Measurements from ENCODE around the gene TADA2B. TPM values are rescaled to one million over a fixed set of nuclear protein-coding genes. Genes with fewer than 3 reads are reported as not detected.
A peak's percentile ranks its signal among the peaks of the same experiment; 100 is the strongest.

Gene TADA2B
- total RNA-seq, 2 donors from 2014 or later: 21.5 to 24.2 TPM

DNA sequence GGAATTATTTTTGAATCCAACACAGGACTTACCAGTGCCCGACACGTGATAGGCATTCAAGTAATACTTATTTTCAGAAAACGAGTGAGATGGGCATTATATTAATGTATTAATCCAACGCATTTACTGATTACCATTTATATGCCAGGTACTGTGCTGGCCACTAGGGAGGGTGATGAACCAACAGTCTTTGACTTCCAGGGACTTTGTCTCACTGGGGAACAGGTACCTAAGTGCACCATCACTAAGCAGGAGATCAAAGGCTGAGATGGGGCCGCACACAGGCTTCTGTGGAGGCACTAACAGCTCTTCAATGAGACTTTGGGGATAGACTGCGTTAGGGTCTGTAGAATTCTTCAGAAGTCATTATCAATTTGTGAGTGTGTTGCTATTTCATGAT, 5.7 kb upstream of the TADA2B start:
- Histone ChIP-seq H3K27ac (no peak overlapping the region), H3K4me3 (no peak overlapping the region), H3K9me3 (no peaks in the 10 kb centered on the region), H3K36me3 (peaks cover under 1% of the 10 kb centered on the region), H3K27me3 (replicated peaks; ENCODE audit: insufficient read depth) (no peaks in the 10 kb centered on the region), H3K4me1 (ENCODE audit: control insufficient read depth in 1 of 2, low read depth in 2 of 2) (peaks cover 3 to 15% of the 10 kb centered on the region in 2 donors)
- TF ChIP-seq, protein P1, sequence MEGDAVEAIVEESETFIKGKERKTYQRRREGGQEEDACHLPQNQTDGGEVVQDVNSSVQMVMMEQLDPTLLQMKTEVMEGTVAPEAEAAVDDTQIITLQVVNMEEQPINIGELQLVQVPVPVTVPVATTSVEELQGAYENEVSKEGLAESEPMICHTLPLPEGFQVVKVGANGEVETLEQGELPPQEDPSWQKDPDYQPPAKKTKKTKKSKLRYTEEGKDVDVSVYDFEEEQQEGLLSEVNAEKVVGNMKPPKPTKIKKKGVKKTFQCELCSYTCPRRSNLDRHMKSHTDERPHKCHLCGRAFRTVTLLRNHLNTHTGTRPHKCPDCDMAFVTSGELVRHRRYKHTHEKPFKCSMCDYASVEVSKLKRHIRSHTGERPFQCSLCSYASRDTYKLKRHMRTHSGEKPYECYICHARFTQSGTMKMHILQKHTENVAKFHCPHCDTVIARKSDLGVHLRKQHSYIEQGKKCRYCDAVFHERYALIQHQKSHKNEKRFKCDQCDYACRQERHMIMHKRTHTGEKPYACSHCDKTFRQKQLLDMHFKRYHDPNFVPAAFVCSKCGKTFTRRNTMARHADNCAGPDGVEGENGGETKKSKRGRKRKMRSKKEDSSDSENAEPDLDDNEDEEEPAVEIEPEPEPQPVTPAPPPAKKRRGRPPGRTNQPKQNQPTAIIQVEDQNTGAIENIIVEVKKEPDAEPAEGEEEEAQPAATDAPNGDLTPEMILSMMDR (IDR thresholded peaks at IDR 0.05): no peak
- DNase-seq (ENCODE audit: low spot score) (no peak), ATAC-seq (ENCODE audit: insufficient number of reproducible peaks, low FRiP score, low read depth) (no peak)

DNA sequence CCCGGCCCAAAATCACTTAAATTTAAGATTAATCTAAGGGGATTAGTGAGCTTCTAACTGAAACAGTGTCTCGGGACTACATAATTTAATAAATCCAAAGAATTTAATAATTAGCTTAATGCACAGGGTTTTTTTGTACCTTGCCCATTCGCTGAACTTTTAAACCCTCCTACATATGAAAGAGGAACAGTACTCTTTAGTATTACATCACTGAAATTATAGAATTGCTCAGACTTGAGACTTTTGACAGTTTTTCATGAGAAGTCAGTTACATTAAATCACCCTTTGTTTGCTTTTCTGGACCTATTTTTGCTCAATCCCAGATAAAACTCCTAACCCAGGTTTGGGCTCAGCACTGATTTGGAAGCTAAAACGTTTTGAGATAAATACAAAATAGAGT, 2.4 kb upstream of the TADA2B start:
- Histone ChIP-seq H3K4me1 (ENCODE audit: control insufficient read depth in 1 of 2, low read depth in 2 of 2) (peaks cover 15 to 20% of the 10 kb centered on the region in 2 donors), H3K27ac (no peak overlapping the region), H3K27me3 (replicated peaks; ENCODE audit: insufficient read depth) (no peaks in the 10 kb centered on the region), H3K9me3 (no peaks in the 10 kb centered on the region), H3K4me3 (no peak overlapping the region), H3K36me3 (no peaks in the 10 kb centered on the region)
- DNase-seq (ENCODE audit: low spot score): no peak
- no peak for ATAC-seq (ENCODE audit: insufficient number of reproducible peaks, low FRiP score, low read depth)
- TF ChIP-seq, protein P1 (IDR thresholded peaks at IDR 0.05): no peak

DNA sequence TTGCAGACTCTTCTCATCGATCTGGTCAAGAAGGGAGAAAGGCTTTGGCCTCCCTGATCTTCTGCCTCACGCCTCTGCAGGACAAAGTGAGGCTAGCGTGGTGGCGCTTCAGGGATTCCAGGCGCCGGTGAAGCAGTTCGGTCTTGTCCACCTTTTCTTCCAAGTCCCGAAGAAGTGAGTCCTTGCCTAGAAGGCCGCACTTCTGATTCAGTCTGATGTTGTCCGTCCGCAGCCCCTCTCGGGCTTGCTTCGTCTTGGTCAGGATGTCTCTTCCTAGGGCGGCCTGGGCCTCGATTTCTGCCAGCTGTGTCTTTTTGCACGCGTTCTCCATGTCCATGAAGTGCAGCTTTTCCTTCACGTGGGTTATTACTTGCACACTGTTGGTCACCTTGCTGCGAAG, 1.9 kb upstream of the TADA2B start:
- Histone ChIP-seq H3K36me3 (no peaks in the 10 kb centered on the region), H3K27ac (no peak overlapping the region), H3K27me3 (replicated peaks; ENCODE audit: insufficient read depth) (no peaks in the 10 kb centered on the region), H3K9me3 (no peaks in the 10 kb centered on the region), H3K4me3 (no peak overlapping the region), H3K4me1 (ENCODE audit: control insufficient read depth in 1 of 2, low read depth in 2 of 2) (peaks cover 17 to 25% of the 10 kb centered on the region in 2 donors)
- TF ChIP-seq, protein P1 (IDR thresholded peaks at IDR 0.05): no peak
- ATAC-seq (ENCODE audit: insufficient number of reproducible peaks, low FRiP score, low read depth) (no peak), DNase-seq (ENCODE audit: low spot score) (no peak)

DNA sequence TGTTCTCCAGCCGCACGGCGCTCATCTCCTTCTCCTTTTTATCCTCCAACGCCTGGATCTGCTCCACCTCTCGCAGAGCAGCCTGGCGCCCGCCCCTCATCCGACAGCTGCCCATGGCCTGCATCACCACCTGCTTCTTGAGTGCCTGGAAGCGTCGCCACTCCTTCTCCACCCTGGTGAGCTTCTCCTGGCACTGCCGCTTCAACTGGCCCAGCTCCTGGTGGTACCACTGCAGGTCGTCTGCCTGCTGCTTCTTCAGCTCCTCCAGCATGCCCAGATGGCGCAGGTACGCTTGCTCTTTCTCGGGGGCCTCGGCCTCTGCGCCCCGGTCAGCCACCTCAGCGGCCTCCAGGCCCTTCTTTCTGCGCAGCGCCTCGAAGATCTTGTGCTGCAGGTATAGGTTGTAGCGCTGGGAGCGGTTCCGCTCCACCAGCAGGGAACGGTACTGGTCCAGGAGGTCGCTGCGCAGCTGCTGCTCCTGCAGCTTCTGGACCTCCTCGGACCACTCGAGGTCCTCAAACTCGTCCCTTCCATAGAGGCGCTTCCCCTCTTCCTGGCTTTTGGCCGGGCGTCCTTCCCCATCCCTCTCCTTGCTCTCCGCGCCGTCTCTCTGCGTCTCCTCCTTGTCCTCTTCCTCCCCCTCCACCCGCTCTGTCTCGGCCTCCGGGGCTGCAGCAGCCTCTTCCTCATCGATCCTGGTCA, 1.2 kb upstream of the TADA2B start:
- ATAC-seq (ENCODE audit: insufficient number of reproducible peaks, low FRiP score, low read depth): no peak
- H3K4me3 ChIP-seq: peak overlapping the region; percentile 90
- H3K27me3 ChIP-seq (replicated peaks; ENCODE audit: insufficient read depth): no peaks in the 10 kb centered on the region
- no peaks in the 10 kb centered on the region for H3K36me3 ChIP-seq
- H3K4me1 ChIP-seq (ENCODE audit: control insufficient read depth in 1 of 2, low read depth in 2 of 2): peaks cover 17 to 32% of the 10 kb centered on the region in 2 donors
- no peaks in the 10 kb centered on the region for H3K9me3 ChIP-seq
- TF ChIP-seq, protein P1 (IDR thresholded peaks at IDR 0.05): no peak
- no peak for DNase-seq (ENCODE audit: low spot score)
- peak overlapping the region; percentile 60 to 69 for H3K27ac ChIP-seq

DNA sequence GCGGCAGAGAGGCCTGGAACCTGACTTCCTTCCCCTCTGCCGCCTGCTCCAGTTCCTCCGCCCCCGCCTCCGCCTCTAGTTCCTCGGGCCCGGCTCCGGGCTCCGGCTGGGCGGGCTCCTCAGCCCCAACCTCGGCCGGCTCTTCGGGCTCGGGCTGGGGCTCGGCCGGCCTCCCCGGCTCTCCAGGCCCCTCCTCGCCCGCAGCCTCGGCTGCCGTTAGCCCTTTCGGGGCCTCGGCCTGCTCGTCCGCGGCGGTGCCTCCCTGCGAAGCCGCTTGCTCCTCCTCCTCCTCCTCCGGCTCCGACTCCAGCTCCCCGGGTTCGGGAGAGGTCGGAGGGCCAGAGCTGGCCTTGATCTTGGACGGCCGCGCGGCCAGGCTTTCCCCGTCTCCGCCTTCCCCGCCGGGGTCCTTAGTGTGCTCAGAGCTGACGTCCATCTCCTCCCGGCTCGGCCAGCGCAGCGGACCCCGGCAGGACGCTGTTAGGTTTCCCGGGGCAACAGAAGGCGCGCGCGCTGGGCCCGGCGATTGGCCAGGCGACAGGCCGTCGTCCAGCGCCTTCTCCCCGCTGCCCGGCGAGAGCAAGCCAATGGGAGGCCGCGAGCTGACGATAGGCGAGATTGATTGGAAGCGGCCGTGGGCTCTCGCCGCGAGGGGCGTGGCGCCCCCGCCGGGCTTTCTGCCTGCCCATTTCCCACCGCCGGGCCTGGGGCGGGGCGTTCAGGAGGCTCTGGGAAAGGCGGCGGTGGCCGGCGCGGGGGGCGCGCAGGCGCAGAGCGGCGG, 479 bp upstream of the TADA2B start:
- Histone ChIP-seq H3K27me3 (replicated peaks; ENCODE audit: insufficient read depth) (no peaks in the 10 kb centered on the region), H3K27ac (peak overlapping the region; percentile 60 to 69), H3K36me3 (no peaks in the 10 kb centered on the region), H3K4me3 (peak overlapping the region; percentile 90), H3K4me1 (ENCODE audit: control insufficient read depth in 1 of 2, low read depth in 2 of 2) (peaks cover 17 to 39% of the 10 kb centered on the region in 2 donors), H3K9me3 (no peaks in the 10 kb centered on the region)
- TF ChIP-seq, protein P1 (IDR thresholded peaks at IDR 0.05): no peak
- ATAC-seq (ENCODE audit: insufficient number of reproducible peaks, low FRiP score, low read depth) (peak; percentile 95), DNase-seq (ENCODE audit: low spot score) (peak; percentile 90)

Measured in thoracic aorta (tissue), 2 donors.